Cerebellar nuclear complex (tissue), 1 donor: Measurements from ENCODE around the gene TMEM38A.

ENCODE experiments used
- DNase-seq, 2 experiments: peaks; one replicate each; lab custom pipeline; 2025; lab: John Stamatoyannopoulos, UW

The TMEM38A gene, protein sequence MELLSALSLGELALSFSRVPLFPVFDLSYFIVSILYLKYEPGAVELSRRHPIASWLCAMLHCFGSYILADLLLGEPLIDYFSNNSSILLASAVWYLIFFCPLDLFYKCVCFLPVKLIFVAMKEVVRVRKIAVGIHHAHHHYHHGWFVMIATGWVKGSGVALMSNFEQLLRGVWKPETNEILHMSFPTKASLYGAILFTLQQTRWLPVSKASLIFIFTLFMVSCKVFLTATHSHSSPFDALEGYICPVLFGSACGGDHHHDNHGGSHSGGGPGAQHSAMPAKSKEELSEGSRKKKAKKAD

GRCh38 chr19:16660763-16661479 is at the start of gene TMEM38A:
TMEM38A (plus strand) TSS chr19:16661139; CDS start chr19:16661218, 79 bp downstream.
- DNase-seq, result no peak

- DNase-seq, result no peak
Measured at GRCh38 chr19:16612636-16613035, 48.3 kb upstream of the TMEM38A start.

- DNase-seq, result no peak
Measured at GRCh38 chr19:16613841-16614240, 47.1 kb upstream of the TMEM38A start.

DNA sequence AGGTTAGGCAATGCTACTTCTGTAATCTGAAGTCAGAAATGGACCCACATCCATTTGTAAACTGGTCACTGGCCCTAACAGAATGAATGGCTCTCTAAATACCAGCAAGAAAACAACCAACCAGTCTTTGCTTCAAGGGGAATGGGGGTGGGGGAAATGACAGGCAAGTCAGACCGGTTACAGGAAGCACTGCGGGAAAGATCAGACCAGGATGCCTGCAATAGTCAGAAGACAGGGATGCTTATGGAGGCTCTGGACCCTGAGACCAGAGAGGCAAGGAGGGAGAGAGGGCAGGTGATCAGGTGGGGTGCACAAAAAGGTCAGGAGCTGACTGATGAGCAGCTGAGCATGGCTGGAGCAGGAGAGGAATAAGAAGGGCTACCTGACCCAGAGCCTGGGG is 46.0 kb upstream of the TMEM38A start:
- DNase-seq, result no peak

- no peak for DNase-seq
Measured at GRCh38 chr19:16615808-16616207, 45.1 kb upstream of the TMEM38A start.

- no peak for DNase-seq
Measured at GRCh38 chr19:16618248-16618647, 42.7 kb upstream of the TMEM38A start.

- DNase-seq, result no peak
Measured at GRCh38 chr19:16619457-16619856, 41.5 kb upstream of the TMEM38A start.

- DNase-seq, result no peak
Measured at GRCh38 chr19:16620018-16620417, 40.9 kb upstream of the TMEM38A start.

- DNase-seq, result no peak
Measured at GRCh38 chr19:16620584-16620983, 40.4 kb upstream of the TMEM38A start.

GRCh38 chr19:16621165-16621800 is 39.7 kb upstream of the TMEM38A start:
- no peak for DNase-seq

GRCh38 chr19:16623066-16623465 is 37.9 kb upstream of the TMEM38A start:
- no peak for DNase-seq

DNA sequence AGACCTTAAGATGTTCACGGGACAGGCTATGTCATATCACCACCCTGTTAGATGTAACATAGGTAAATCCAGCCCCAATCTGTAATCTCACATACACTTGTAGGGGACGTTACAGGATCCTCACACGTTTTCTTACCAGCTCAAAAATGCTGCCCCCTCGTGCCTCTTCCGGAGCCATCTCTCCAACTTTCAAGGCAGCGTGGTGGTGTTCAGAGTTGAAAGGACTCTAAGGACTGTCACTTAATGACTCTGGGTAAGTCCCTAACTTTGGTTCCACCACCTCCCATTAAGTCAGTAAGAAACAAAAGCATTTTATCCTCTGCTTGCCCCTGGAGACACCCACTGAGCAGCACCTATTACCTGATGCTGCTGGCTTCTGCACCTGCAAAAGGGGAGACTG is 37.4 kb upstream of the TMEM38A start:
- DNase-seq, result no peak

DNA sequence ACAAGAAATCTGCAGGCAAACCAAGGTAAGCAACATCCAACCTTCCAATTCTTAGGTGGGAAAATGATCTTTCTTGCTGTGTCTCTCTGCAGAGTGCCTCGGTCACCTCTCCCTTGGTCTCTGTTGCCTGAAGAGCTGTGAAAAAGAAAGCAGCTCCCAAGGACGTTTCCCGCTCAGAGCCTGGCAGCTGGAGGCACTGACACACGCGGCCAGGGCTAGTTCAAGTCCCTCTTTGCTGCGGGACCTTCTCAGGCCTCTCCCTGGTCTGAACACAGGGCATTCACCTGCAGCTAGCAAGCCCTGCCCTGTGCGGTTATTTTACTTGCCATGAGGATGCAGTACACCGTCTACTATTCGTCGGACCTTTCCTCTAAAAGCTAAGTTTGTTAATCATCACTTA is 36.7 kb upstream of the TMEM38A start:
- DNase-seq, result no peak

GRCh38 chr19:16625163-16625958 is 35.6 kb upstream of the TMEM38A start:
- no peak for DNase-seq

DNA sequence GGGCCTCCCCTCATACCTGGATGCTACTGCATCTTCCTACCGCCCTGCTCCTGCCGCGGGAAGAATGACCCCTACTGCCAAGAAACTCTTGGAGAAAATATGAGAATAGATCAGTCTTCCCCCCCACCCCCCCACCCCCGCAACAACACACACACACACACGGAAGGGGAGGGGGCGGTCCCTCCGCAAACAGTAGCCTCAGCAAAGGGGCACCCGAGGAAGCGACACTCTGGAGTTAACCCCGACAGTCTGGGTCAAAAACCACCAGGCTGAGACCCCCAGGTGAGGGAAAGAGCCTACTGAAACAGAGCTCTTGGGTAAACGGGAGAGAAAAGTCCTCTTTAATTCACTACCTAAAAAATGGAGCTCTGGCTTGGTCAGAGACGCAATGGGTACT is 34.1 kb upstream of the TMEM38A start:
- no peak for DNase-seq

- no peak for DNase-seq
Measured at GRCh38 chr19:16627193-16627927, 33.6 kb upstream of the TMEM38A start.

DNA sequence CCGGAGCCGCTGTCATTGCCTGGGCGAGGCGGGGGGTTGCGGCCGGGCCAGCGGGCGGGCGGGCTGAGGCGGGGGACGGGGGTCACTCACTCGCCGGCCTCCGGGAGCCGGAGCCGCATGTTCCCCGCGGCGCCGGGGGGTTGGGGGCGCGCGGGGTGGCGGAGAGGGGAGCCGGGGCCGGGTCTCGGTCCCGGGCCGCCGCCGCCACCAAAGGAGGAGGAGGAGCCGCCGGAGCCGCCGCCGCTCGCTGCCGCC is 33.1 kb upstream of the TMEM38A start:
- no peak for DNase-seq

GRCh38 chr19:16628183-16628983 is 32.6 kb upstream of the TMEM38A start, which contains the start of gene MED26:
MED26 (minus strand) TSS chr19:16628204; CDS start chr19:16627943, 261 bp downstream.
- peak; percentile 39 to 81 for DNase-seq

DNA sequence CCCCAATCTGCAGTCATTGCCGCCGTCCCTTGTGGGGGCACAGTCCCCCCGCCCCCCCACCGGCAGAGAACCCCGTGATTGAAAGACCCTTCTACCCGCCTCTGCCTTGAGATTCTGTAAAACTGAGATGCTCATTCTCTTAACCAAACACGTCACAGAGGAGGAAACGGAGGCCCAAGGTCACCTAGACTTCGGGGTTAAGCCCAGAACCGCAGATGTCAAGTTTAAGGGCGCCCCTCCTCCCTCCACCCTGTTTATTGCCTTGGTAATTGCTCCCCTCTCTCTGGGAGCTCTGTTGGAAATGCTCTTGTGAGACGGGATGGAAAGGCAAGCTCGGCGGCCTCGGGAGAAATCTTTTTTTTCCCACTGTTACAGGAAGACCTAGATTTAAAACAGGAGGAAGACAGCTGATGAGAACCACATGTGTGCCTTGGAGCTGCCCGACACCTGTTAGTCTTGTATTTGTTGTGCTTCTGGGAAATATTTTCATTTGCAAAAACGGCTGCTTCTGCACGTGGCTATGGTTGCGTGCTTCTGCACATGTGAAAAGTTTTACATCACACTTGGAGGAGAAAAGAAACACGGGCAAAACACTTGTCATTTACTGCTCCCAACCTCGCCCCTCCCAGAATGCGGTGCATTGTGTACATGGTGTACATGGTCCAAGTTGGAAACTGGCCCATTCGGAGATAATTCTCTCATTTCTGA is 31.8 kb upstream of the TMEM38A start:
- no peak for DNase-seq

GRCh38 chr19:16631465-16631864 is 29.5 kb upstream of the TMEM38A start:
- DNase-seq, result no peak
